GM19438 (cell line): Measurements from ENCODE around the gene ABLIM2.

Experiments used
- ATAC-seq: cut with Tn5 transposase; IDR thresholded peaks from one replicate; pipeline ENCODE4 v1.9.1; 2021; ENCODE audit warnings: low read depth; ENCODE audit not compliant: unreplicated experiment

The ABLIM2 gene

GRCh38 chr4:8053688-8054449, 104.7 kb downstream of the ABLIM2 start:
- ATAC-seq: no peak

- ATAC-seq: no peak
Observed at GRCh38 chr4:8052160-8052691, 106.4 kb downstream of the ABLIM2 start.

DNA sequence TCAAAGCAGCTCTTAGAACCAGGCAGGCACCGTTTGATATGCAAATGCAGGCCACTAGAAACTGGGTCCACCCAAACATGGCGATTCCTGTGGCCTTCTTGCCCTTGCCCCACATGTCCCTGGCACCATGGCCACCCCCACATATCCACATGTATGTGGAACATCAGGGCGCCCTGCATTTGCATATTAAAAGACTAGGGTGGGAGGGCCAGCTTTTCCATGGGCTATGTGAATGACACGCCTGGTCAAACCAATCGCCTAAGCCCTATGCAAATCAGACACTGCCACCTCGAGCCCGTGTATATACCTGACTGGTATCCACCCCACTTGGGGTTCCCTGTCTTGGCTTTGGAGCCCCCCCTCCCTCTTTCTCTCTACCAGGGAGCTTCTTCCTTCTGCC, 107.0 kb downstream of the ABLIM2 start:
- ATAC-seq: no peak

DNA sequence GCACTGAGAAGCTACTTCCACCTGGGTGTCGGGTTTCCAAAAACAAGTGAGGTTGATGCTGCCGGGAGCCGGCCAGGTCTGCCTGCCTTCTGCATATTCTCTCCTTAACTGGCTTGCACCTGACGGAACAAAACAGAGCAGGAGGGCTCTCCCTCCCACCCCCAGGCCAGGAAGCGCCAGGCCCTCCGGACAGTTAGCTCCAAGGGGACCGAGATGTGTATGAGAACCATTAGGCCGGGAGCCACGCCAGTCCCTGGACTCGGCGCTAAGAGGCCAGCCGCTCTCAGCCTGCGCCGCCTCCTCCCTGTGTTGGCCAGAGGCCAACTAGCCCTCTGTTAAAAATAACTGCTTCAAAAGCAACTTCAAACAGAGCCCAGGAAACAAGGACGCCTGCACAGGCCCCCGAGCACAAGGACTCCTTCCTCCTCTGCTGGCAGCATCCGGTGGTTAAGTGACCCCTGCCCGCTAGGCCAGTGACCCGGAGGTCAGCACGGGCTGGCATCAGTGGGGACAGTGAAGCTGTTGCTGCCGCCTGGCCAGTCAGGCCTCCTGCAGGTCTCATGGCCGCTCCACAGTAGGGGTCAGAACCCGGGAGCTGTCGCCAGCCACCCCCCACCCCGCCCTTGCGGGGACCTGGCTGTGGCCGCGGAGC, 107.9 kb downstream of the ABLIM2 start:
- ATAC-seq: no peak

- no peak for ATAC-seq
Observed at GRCh38 chr4:8050180-8050554, 108.4 kb downstream of the ABLIM2 start.

GRCh38 chr4:8048856-8049676, 109.5 kb downstream of the ABLIM2 start:
- ATAC-seq: no peak

GRCh38 chr4:8047837-8048678, 110.6 kb downstream of the ABLIM2 start:
- no peak for ATAC-seq

GRCh38 chr4:8046925-8047541, 111.6 kb downstream of the ABLIM2 start:
- ATAC-seq: no peak

GRCh38 chr4:8045909-8046308, 112.7 kb downstream of the ABLIM2 start:
- ATAC-seq: no peak

DNA sequence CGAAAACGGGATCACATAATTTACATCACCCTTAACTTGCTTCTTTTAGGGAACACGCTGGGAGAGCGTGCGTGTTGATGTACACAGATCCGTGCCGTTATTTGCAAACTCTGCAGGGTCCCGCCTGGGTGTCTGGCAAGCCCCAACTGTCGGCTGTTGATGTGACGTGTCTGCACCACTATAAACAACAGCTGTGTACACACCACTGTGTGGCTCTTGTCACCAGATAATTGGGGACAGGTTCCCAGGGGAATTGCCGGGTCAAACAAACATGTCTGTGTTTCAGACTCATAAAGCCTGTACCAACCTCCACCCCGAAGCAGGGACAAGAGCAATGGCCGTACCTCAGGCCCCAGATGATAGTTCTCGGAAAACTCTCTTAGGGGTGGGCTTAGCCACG, 113.9 kb downstream of the ABLIM2 start:
- ATAC-seq: no peak

- no peak for ATAC-seq
Observed at GRCh38 chr4:8044244-8044643, 114.4 kb downstream of the ABLIM2 start.

DNA sequence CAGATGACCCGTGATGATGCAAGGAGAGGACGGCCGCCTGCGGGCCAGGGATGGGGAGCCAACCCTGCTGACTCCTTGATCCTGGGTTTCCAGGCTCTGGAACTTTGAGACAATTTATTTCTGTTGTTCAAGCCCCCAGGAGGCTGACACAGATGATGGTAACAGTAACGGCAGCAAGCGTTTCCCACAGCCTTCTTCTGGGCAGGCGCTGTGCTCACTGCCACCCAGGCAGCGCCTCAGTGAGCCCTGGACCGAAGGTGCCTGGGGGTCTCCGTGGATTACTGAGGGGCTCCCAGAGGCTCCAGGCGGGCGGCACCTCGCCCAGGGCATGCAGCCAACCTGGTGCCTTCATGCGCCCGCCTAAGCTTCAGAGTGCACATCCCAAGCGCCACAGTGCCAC, 115.0 kb downstream of the ABLIM2 start:
- no peak for ATAC-seq

GRCh38 chr4:8041868-8042267, 116.7 kb downstream of the ABLIM2 start:
- ATAC-seq: no peak

- ATAC-seq: no peak
Observed at GRCh38 chr4:8041172-8041571, 117.4 kb downstream of the ABLIM2 start.

GRCh38 chr4:8040607-8041006, 118.0 kb downstream of the ABLIM2 start:
- ATAC-seq: no peak

- no peak for ATAC-seq
Observed at GRCh38 chr4:8039853-8040252, 118.8 kb downstream of the ABLIM2 start.

GRCh38 chr4:8039290-8039689, 119.3 kb downstream of the ABLIM2 start:
- no peak for ATAC-seq

- no peak for ATAC-seq
Observed at GRCh38 chr4:8038719-8039251, 119.8 kb downstream of the ABLIM2 start.

- ATAC-seq: no peak
Observed at GRCh38 chr4:8038083-8038482, 120.5 kb downstream of the ABLIM2 start.
